ENCODE measurements around the gene KIRREL3.

The KIRREL3 gene

GRCh38 chr11:126901783-126902182 lies 98.8 kb downstream of the KIRREL3 start:
- FAIRE-seq = no peak

- no peak for FAIRE-seq
Observed at GRCh38 chr11:126899961-126900748, 100.4 kb downstream of the KIRREL3 start.

- no peak for FAIRE-seq
Observed at GRCh38 chr11:126898802-126899201, 101.8 kb downstream of the KIRREL3 start.

GRCh38 chr11:126897430-126897829 lies 103.1 kb downstream of the KIRREL3 start:
- no peak for FAIRE-seq

GRCh38 chr11:126896025-126896424 lies 104.5 kb downstream of the KIRREL3 start:
- no peak for FAIRE-seq

- no peak for FAIRE-seq
Observed at GRCh38 chr11:126893796-126894195, 106.8 kb downstream of the KIRREL3 start.

GRCh38 chr11:126892756-126893155 lies 107.8 kb downstream of the KIRREL3 start:
- no peak for FAIRE-seq

- FAIRE-seq = no peak
Observed at GRCh38 chr11:126891556-126892217, 108.9 kb downstream of the KIRREL3 start.

GRCh38 chr11:126890561-126890960 lies 110.0 kb downstream of the KIRREL3 start:
- no peak for FAIRE-seq

GRCh38 chr11:126888115-126888712 lies 112.4 kb downstream of the KIRREL3 start:
- FAIRE-seq = no peak

GRCh38 chr11:126886636-126887035 lies 113.9 kb downstream of the KIRREL3 start:
- FAIRE-seq = no peak

- no peak for FAIRE-seq
Observed at GRCh38 chr11:126886085-126886484, 114.5 kb downstream of the KIRREL3 start.

- FAIRE-seq = no peak
Observed at GRCh38 chr11:126884594-126884993, 116.0 kb downstream of the KIRREL3 start.

GRCh38 chr11:126884192-126884591 lies 116.4 kb downstream of the KIRREL3 start:
- FAIRE-seq = no peak

GRCh38 chr11:126880872-126881271 lies 119.7 kb downstream of the KIRREL3 start:
- no peak for FAIRE-seq

GRCh38 chr11:126879516-126879915 lies 121.1 kb downstream of the KIRREL3 start:
- FAIRE-seq = no peak

GRCh38 chr11:126878913-126879482 lies 121.6 kb downstream of the KIRREL3 start:
- FAIRE-seq = no peak

- FAIRE-seq = no peak
Observed at GRCh38 chr11:126874831-126875230, 125.7 kb downstream of the KIRREL3 start.

- FAIRE-seq = no peak
Observed at GRCh38 chr11:126874276-126874675, 126.3 kb downstream of the KIRREL3 start.

- no peak for FAIRE-seq
Observed at GRCh38 chr11:126871792-126872191, 128.8 kb downstream of the KIRREL3 start.

GRCh38 chr11:126870021-126870420 lies 130.5 kb downstream of the KIRREL3 start:
- no peak for FAIRE-seq

GRCh38 chr11:126868741-126869140 lies 131.8 kb downstream of the KIRREL3 start:
- no peak for FAIRE-seq

GRCh38 chr11:126864934-126865333 lies 135.6 kb downstream of the KIRREL3 start:
- FAIRE-seq = no peak
